HCT116 (cell line): ENCODE data around the gene CAMK1D. TPM values are rescaled to one million over a fixed set of nuclear protein-coding genes. Genes with fewer than 3 reads are reported as not detected.

ENCODE experiments used
- ATAC-seq: fragments of 200-7000 bp; cut with Tn5 transposase; 2 replicates; pipeline ENCODE4 v1.9.1; 2020; ENCODE audit warnings: mild to moderate bottlenecking, moderate library complexity
- BruUV-seq: library from RNA; stranded (reverse); fragments of 400-500 nt; replicated peaks from 2 replicates; lab custom pipeline; 2021; lab: Mats Ljungman, UMichigan
- CTCF ChIA-PET: fragments of 300-600 bp; sonication (Branson Sonifier 250); formaldehyde crosslinking; loops from one replicate; lab custom pipeline; 2021; ENCODE audit warnings: antibody characterized with exemption; lab: Charles Lee
- POLR2A ChIA-PET: fragments of 300-600, 350-600 bp; sonication (Branson Sonifier 250); formaldehyde crosslinking; loops from one replicate; lab custom pipeline; 2021; ENCODE audit warnings: antibody characterized with exemption; lab: Charles Lee
- RAD21 ChIA-PET, 2 experiments: fragments of 300-600 bp; sonication (Branson Sonifier 250); formaldehyde crosslinking; loops; one replicate each; lab custom pipeline; 2023; ENCODE audit warnings: low total read pairs in 2 of 2; ENCODE audit not compliant: uncharacterized antibody in 2 of 2, unreplicated experiment in 2 of 2, low non-redundant PET in 1 of 2; lab: Charles Lee
- DNase-seq: peaks from one replicate; pipeline ENCODE4 v3.0.0-alpha.2; 2010; ENCODE audit warnings: low read depth, low spot score
- H2AFZ ChIP-seq: fragments of 200-600 bp; shearing (Covaris generic), sonication (generic); 2 replicates; pipeline ENCODE4 v1.6.1; 2017; ENCODE audit warnings: low read depth, mixed run types, mixed read lengths, antibody characterized with exemption, low read length; ENCODE audit not compliant: poor library complexity, severe bottlenecking
- H3K27ac ChIP-seq: 2 replicates; pipeline ENCODE4 v1.5.1; 2012; ENCODE audit warnings: low read depth, low read length
- H3K27me3 ChIP-seq: fragments of 200-600 bp; sonication (generic); 2 replicates; pipeline ENCODE4 v1.6.1; 2016; ENCODE audit warnings: mixed run types, low read length, mixed read lengths; ENCODE audit not compliant: insufficient read depth
- H3K36me3 ChIP-seq, 2 experiments: fragments of 200-500 bp in 1 of 2; fragments of 200-600 bp in 1 of 2; sonication (Bioruptor generic) in 1 of 2; sonication (generic) in 1 of 2; 2 replicates each; pipeline versions ENCODE4 v1.5.1 to v1.6.1; 2014 to 2016; ENCODE audit warnings: low read length in 2 of 2, inconsistent platforms in 1 of 2, mixed read lengths in 1 of 2, mixed run types in 1 of 2; ENCODE audit not compliant: insufficient read depth in 2 of 2, control insufficient read depth in 1 of 2
- H3K4me1 ChIP-seq, 2 experiments: fragments of 200-600 bp in 1 of 2; sonication (generic) in 1 of 2; 2 replicates each; pipeline versions ENCODE4 v1.5.1 to v1.6.1; 2012 to 2017; ENCODE audit warnings: low read length in 2 of 2, inconsistent platforms in 1 of 2, mild to moderate bottlenecking in 1 of 2, mixed read lengths in 1 of 2, mixed run types in 1 of 2, moderate library complexity in 1 of 2; ENCODE audit not compliant: insufficient read depth in 2 of 2, control insufficient read depth in 1 of 2
- H3K4me2 ChIP-seq: fragments of 200-600 bp; sonication (generic); 2 replicates; pipeline ENCODE4 v1.6.1; 2017; ENCODE audit warnings: mixed run types, low read length, mixed read lengths
- H3K4me3 ChIP-seq, 2 experiments: fragments of 200-600 bp in 1 of 2; sonication (generic) in 1 of 2; replicated peaks in 1 of 2; 2 replicates each; pipeline ENCODE4 v1.5.1; 2011 to 2016; ENCODE audit warnings: low read length in 2 of 2, control low read depth in 1 of 2, low read depth in 1 of 2, mild to moderate bottlenecking in 1 of 2, mixed read lengths in 1 of 2, mixed run types in 1 of 2
- H3K79me2 ChIP-seq: fragments of 200-600 bp; sonication (generic); 2 replicates; pipeline ENCODE4 v1.6.1; 2017; ENCODE audit warnings: mild to moderate bottlenecking, mixed run types, low read length, moderate library complexity, mixed read lengths; ENCODE audit not compliant: insufficient read depth
- H3K9ac ChIP-seq: fragments of 200-600 bp; sonication (generic); 2 replicates; pipeline ENCODE4 v1.6.1; 2016; ENCODE audit warnings: low read length, mixed read lengths
- H3K9me2 ChIP-seq: fragments of 200-600 bp; sonication (generic), shearing (Covaris generic); 2 replicates; pipeline ENCODE4 v1.6.1; 2017; ENCODE audit warnings: mixed run types, mild to moderate bottlenecking, moderate library complexity; ENCODE audit not compliant: insufficient read depth
- H3K9me3 ChIP-seq, 2 experiments: fragments of 200-500 bp in 1 of 2; fragments of 200-600 bp in 1 of 2; sonication (Bioruptor generic) in 1 of 2; sonication (generic) in 1 of 2; 2 replicates each; pipeline ENCODE4 v1.6.1; 2014 to 2017; ENCODE audit warnings: low read length in 2 of 2, mixed read lengths in 2 of 2, inconsistent platforms in 1 of 2, low read depth in 1 of 2, mild to moderate bottlenecking in 1 of 2, mixed run types in 1 of 2, moderate library complexity in 1 of 2; ENCODE audit not compliant: control insufficient read depth in 1 of 2, insufficient read depth in 1 of 2
- H4K20me1 ChIP-seq: fragments of 200-600 bp; sonication (generic), shearing (Covaris generic); 2 replicates; pipeline ENCODE4 v1.6.1; 2017; ENCODE audit warnings: mixed run types, mild to moderate bottlenecking, moderate library complexity; ENCODE audit not compliant: insufficient read depth
- CBX3 ChIP-seq: IDR thresholded peaks from 2 replicates; pipeline ENCODE4 v1.6.1; 2012; ENCODE audit warnings: low read depth
- CEBPB ChIP-seq: IDR thresholded peaks from 2 replicates; pipeline ENCODE4 v1.6.1; 2012; ENCODE audit warnings: low read depth
- EGR1 ChIP-seq: IDR thresholded peaks from 2 replicates; pipeline ENCODE4 v1.6.1; 2012; ENCODE audit warnings: low read depth
- ELF1 ChIP-seq: IDR thresholded peaks from 2 replicates; pipeline ENCODE4 v1.6.1; 2012; ENCODE audit warnings: low read depth, borderline replicate concordance
- EZH2 ChIP-seq: fragments of 200-600 bp; sonication (generic); IDR thresholded peaks from 2 replicates; pipeline ENCODE4 v1.6.1; 2017; ENCODE audit warnings: antibody characterized with exemption, mixed run types
- JUND ChIP-seq: IDR thresholded peaks from 2 replicates; pipeline ENCODE4 v1.6.1; 2012
- POLR2A ChIP-seq: IDR thresholded peaks from 2 replicates; pipeline ENCODE4 v1.7.0; 2011; ENCODE audit warnings: borderline replicate concordance; ENCODE audit not compliant: insufficient read depth, insufficient read length; ENCODE audit errors: extremely low read depth
- POLR2AphosphoS5 ChIP-seq: IDR thresholded peaks from 2 replicates; pipeline ENCODE4 v1.6.1; 2011; ENCODE audit warnings: mild to moderate bottlenecking, low read depth, low read length, moderate library complexity
- RAD21 ChIP-seq: IDR thresholded peaks from 2 replicates; pipeline ENCODE4 v1.6.1; 2012; ENCODE audit warnings: low read depth, mild to moderate bottlenecking
- SIN3A ChIP-seq: IDR thresholded peaks from 2 replicates; pipeline ENCODE4 v1.6.1; 2012; ENCODE audit warnings: low read depth
- SP1 ChIP-seq: IDR thresholded peaks from 2 replicates; pipeline ENCODE4 v1.6.1; 2012; ENCODE audit warnings: low read depth
- SRF ChIP-seq: IDR thresholded peaks from 2 replicates; pipeline ENCODE4 v1.6.1; 2012; ENCODE audit warnings: low read depth
- TCF7L2 ChIP-seq: IDR thresholded peaks from 2 replicates; pipeline ENCODE4 v1.7.0; 2011; ENCODE audit warnings: borderline replicate concordance, inconsistent platforms; ENCODE audit not compliant: insufficient read depth, insufficient read length; ENCODE audit errors: extremely low read depth
- ZFX ChIP-seq: fragments of 450-650 bp; IDR thresholded peaks from 2 replicates; pipeline ENCODE4 v1.6.1; 2017
- ZNF274 ChIP-seq: fragments of 200-500 bp; sonication (Bioruptor generic); IDR thresholded peaks from 2 replicates; pipeline ENCODE4 v1.6.1; 2014; ENCODE audit warnings: mild to moderate bottlenecking, low read depth, low read length, inconsistent platforms
- intact Hi-C: fragments of 100-400 bp; cut with micrococcal nuclease; formaldehyde crosslinking; loops from 2 replicates; pipeline ENCODE4 v1.10.0; 2022
- total RNA-seq: library from RNA; stranded (reverse); gene quantifications from one replicate; pipeline ENCODE4 v1.2.1, GENCODE V29; 2021; ENCODE audit not compliant: unreplicated experiment
- TF ChIP-seq, protein P1 (sequence below): IDR thresholded peaks from 2 replicates; pipeline ENCODE4 v1.6.1; 2012
- TF ChIP-seq, protein P2 (sequence below), 3 experiments: fragments of 200-600 bp in 1 of 3; sonication (generic) in 1 of 3; IDR thresholded peaks in 2 of 3; conservative IDR thresholded peaks in 1 of 3; 2 replicates each; pipeline ENCODE4 v1.5.1; 2012 to 2017; ENCODE audit warnings: low read depth in 2 of 3, low read length in 2 of 3, antibody characterized with exemption in 1 of 3, borderline replicate concordance in 1 of 3, control low read depth in 1 of 3, mild to moderate bottlenecking in 1 of 3, mixed read lengths in 1 of 3, mixed run types in 1 of 3, moderate library complexity in 1 of 3; ENCODE audit not compliant: insufficient read depth in 1 of 3
- TF ChIP-seq, protein P3 (sequence below): IDR thresholded peaks from 2 replicates; pipeline ENCODE4 v1.6.1; 2012; ENCODE audit warnings: low read depth
- TF ChIP-seq, protein P4 (sequence below): IDR thresholded peaks from 2 replicates; pipeline ENCODE4 v1.6.1; 2012

CAMK1D gene
- total RNA-seq, 1 experiment from 2014 or later: 9.6 TPM

DNA sequence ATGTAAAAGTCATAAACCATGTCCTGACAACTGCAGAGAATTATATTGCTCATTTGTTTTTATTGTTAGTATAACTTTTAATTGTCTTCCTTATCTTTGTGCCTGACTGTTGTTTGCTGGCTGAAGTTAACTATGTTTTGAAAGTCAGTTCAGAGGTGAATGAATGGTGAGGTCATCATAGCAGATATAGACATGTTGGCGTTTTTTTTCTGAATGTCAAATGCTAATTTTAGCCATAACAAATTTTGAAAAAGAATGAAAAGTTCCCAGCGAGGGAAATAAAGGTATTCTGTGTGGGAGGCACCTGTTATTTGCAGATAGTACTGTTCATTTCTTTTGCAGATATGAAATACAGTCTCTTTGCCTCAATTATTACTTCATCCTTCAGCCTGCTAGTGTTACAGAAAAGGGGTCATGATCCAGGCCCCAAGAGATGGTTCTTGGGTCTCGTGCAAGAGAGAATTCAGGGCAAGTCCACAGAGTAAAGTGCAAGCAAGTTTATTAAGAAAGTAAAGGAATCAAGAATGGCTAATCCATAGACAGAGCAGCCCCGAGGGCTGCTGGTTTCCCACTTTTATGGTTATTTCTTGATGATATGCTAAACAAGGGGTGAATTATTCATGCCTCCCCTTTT lies 96.5 kb downstream of the CAMK1D start:
- no peak overlapping the region for H3K4me2 ChIP-seq
- BruUV-seq: no TSS peak
- no peaks in the 10 kb centered on the region for H3K9me3 ChIP-seq
- H3K9me2 ChIP-seq: no peaks in the 10 kb centered on the region
- intact Hi-C loops: no loop called here
- no peaks in the 10 kb centered on the region for H3K36me3 ChIP-seq
- POLR2A ChIA-PET: no interaction called here
- CTCF ChIA-PET: no interaction called here
- no peak overlapping the region for H2AFZ ChIP-seq
- RAD21 ChIA-PET: no interaction called here
- H3K4me1 ChIP-seq: peaks cover 18 to 21% of the 10 kb centered on the region in 2 experiments
- no peak for DNase-seq
- H3K27me3 ChIP-seq: no peaks in the 10 kb centered on the region
- no peak overlapping the region for H3K4me3 ChIP-seq
- no peak overlapping the region for H3K9ac ChIP-seq
- no peaks in the 10 kb centered on the region for H4K20me1 ChIP-seq
- TF ChIP-seq, protein P1, sequence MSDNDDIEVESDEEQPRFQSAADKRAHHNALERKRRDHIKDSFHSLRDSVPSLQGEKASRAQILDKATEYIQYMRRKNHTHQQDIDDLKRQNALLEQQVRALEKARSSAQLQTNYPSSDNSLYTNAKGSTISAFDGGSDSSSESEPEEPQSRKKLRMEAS: no peak
- no peak for TF ChIP-seq ZNF274
- TF ChIP-seq EZH2: no peak
- TF ChIP-seq, protein P2, sequence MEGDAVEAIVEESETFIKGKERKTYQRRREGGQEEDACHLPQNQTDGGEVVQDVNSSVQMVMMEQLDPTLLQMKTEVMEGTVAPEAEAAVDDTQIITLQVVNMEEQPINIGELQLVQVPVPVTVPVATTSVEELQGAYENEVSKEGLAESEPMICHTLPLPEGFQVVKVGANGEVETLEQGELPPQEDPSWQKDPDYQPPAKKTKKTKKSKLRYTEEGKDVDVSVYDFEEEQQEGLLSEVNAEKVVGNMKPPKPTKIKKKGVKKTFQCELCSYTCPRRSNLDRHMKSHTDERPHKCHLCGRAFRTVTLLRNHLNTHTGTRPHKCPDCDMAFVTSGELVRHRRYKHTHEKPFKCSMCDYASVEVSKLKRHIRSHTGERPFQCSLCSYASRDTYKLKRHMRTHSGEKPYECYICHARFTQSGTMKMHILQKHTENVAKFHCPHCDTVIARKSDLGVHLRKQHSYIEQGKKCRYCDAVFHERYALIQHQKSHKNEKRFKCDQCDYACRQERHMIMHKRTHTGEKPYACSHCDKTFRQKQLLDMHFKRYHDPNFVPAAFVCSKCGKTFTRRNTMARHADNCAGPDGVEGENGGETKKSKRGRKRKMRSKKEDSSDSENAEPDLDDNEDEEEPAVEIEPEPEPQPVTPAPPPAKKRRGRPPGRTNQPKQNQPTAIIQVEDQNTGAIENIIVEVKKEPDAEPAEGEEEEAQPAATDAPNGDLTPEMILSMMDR (IDR thresholded peaks at IDR 0.05 in 2 of 3, conservative IDR thresholded peaks at IDR 0.05 in 1 of 3; ENCODE audit: borderline replicate concordance in 1 of 3, insufficient read depth in 1 of 3, low read depth in 2 of 3, low read length in 2 of 3): no peak
- no peak for TF ChIP-seq TCF7L2
- TF ChIP-seq ELF1: no peak
- TF ChIP-seq SIN3A: no peak
- TF ChIP-seq POLR2A: no peak
- TF ChIP-seq SP1: no peak
- TF ChIP-seq, protein P3, sequence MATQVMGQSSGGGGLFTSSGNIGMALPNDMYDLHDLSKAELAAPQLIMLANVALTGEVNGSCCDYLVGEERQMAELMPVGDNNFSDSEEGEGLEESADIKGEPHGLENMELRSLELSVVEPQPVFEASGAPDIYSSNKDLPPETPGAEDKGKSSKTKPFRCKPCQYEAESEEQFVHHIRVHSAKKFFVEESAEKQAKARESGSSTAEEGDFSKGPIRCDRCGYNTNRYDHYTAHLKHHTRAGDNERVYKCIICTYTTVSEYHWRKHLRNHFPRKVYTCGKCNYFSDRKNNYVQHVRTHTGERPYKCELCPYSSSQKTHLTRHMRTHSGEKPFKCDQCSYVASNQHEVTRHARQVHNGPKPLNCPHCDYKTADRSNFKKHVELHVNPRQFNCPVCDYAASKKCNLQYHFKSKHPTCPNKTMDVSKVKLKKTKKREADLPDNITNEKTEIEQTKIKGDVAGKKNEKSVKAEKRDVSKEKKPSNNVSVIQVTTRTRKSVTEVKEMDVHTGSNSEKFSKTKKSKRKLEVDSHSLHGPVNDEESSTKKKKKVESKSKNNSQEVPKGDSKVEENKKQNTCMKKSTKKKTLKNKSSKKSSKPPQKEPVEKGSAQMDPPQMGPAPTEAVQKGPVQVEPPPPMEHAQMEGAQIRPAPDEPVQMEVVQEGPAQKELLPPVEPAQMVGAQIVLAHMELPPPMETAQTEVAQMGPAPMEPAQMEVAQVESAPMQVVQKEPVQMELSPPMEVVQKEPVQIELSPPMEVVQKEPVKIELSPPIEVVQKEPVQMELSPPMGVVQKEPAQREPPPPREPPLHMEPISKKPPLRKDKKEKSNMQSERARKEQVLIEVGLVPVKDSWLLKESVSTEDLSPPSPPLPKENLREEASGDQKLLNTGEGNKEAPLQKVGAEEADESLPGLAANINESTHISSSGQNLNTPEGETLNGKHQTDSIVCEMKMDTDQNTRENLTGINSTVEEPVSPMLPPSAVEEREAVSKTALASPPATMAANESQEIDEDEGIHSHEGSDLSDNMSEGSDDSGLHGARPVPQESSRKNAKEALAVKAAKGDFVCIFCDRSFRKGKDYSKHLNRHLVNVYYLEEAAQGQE: no peak
- no peak for TF ChIP-seq POLR2AphosphoS5
- TF ChIP-seq EGR1: no peak
- TF ChIP-seq, protein P4, sequence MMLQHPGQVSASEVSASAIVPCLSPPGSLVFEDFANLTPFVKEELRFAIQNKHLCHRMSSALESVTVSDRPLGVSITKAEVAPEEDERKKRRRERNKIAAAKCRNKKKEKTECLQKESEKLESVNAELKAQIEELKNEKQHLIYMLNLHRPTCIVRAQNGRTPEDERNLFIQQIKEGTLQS: no peak
- no peak for TF ChIP-seq CEBPB
- TF ChIP-seq ZFX: no peak
- no peak for TF ChIP-seq SRF
- TF ChIP-seq RAD21: no peak
- no peak for TF ChIP-seq CBX3
- TF ChIP-seq JUND: no peak
- no peak overlapping the region for H3K27ac ChIP-seq
- no peaks in the 10 kb centered on the region for H3K79me2 ChIP-seq
- no peak for ATAC-seq
